RWPE2 (cell line): ENCODE measurements around the gene MCCC2.
"Not testable (repeated sequence)": the region's sequence is repeated elsewhere in the genome, so short reads cannot be mapped to it uniquely, and the experiment has no call there.

ENCODE experiments used
- ATAC-seq: fragments of 200-7000 bp; cut with Tn5 transposase; 3 replicates; pipeline ENCODE4 v1.9.1; 2021; ENCODE audit warnings: low read depth
- DNase-seq: peaks from one replicate; pipeline ENCODE4 v3.0.0-alpha.2; 2020; ENCODE audit warnings: low spot score
- H3K27ac ChIP-seq: fragments of 450-650 bp; 2 replicates; pipeline ENCODE4 v1.5.1; 2017; ENCODE audit warnings: mild to moderate bottlenecking; ENCODE audit not compliant: poor library complexity, severe bottlenecking
- H3K27me3 ChIP-seq: fragments of 250-450 bp; sonication (Bioruptor Pico); 2 replicates; pipeline ENCODE4 v1.5.1; 2021; ENCODE audit warnings: mild to moderate bottlenecking, moderate library complexity; ENCODE audit not compliant: insufficient read depth, poor library complexity, severe bottlenecking
- H3K36me3 ChIP-seq: fragments of 250-450 bp; sonication (Bioruptor Pico); 2 replicates; pipeline ENCODE4 v1.5.1; 2020; ENCODE audit warnings: low read depth, mild to moderate bottlenecking, moderate library complexity
- H3K4me1 ChIP-seq: fragments of 250-450 bp; sonication (Bioruptor Pico); 2 replicates; pipeline ENCODE4 v1.5.1; 2021; ENCODE audit warnings: mild to moderate bottlenecking, moderate library complexity; ENCODE audit not compliant: insufficient read depth, poor library complexity, severe bottlenecking
- H3K4me3 ChIP-seq: fragments of 250-450 bp; sonication (Bioruptor Pico); 2 replicates; pipeline ENCODE4 v1.5.1; 2021; ENCODE audit warnings: mild to moderate bottlenecking, moderate library complexity; ENCODE audit not compliant: severe bottlenecking
- H3K9me3 ChIP-seq: fragments of 250-450 bp; sonication (Bioruptor Pico); 2 replicates; pipeline ENCODE4 v1.5.1; 2021; ENCODE audit warnings: mild to moderate bottlenecking, moderate library complexity; ENCODE audit not compliant: severe bottlenecking
- CTCF ChIP-seq: fragments of 450-650 bp; IDR thresholded peaks from one replicate; pipeline ENCODE4 v1.5.1; 2017; ENCODE audit warnings: mild to moderate bottlenecking, moderate library complexity; ENCODE audit not compliant: poor library complexity, severe bottlenecking

MCCC2 gene

DNA sequence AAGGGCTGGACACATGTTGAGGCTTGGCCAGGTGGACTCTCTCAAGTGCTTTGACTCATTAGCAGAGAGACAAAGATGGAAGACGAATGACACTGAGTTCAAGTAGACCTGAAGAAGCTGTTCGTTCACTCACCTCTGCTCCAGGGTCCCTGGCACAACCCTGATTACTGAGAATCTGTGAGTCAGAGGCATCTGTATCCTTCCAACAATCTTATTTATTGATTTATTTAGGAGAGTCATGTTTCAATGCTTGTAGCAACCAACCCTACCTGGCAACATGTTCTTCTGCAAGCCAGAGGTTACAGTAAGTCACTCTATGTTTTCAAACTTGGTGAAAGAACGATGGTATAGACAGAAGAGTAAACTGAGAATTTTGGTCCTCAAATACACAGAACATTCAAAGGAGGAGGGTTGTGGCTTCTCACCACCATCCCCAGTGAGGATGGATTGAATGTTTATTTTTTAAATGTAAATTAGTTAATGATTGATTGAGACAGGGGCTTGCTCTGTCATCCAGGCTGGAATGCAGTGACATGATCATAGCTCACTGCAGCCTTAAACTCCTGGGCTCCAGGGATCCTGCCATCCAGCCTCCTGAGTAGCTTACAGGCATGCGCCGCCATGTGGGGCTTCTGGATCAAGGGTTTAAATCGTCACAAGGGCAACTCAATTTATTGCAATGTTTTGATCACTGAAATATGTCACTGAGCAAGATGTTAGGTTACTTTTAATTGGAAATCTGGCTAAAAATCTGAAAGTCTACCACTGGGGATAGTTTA is 76.2 kb downstream of the MCCC2 start:
- ATAC-seq: no peak; the same call in 2 of the 3 replicates
- Histone ChIP-seq H3K9me3 (no peaks in the 10 kb centered on the region), H3K4me1 (no peaks in the 10 kb centered on the region), H3K36me3 (no peaks in the 10 kb centered on the region), H3K27ac (no peak overlapping the region), H3K27me3 (no peaks in the 10 kb centered on the region), H3K4me3 (no peak overlapping the region)
- TF ChIP-seq CTCF: no peak
- DNase-seq: no peak

DNA sequence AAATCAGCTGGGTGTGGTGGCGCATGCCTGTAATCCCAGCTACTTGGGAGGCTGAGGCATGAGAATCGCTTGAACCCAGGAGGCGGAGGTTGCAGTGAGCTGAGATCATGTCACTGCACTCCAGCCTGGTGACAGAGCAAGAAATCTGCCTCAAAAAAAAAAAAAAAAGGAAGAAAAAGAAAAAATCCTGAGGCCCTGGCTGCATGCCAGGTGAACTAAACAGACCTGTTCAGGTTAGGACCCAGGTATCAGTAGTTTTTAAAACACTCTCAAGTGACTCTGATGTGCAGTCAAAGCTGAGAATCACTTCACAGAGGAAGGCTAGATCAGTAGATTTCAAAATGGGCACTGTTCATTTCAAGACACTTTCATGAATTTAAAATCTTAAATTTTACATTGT is 77.5 kb downstream of the MCCC2 start:
- not testable (repeated sequence) for DNase-seq, H3K4me3 ChIP-seq, H3K36me3 ChIP-seq, H3K27me3 ChIP-seq, H3K27ac ChIP-seq, H3K9me3 ChIP-seq, H3K4me1 ChIP-seq, ATAC-seq

GRCh38 chr5:71666321-71666720 is 79.2 kb downstream of the MCCC2 start:
- ATAC-seq (no peak), DNase-seq (no peak)
- H3K27me3 ChIP-seq: no peaks in the 10 kb centered on the region
- no peak overlapping the region for H3K4me3 ChIP-seq
- no peak for TF ChIP-seq CTCF
- H3K9me3 ChIP-seq: no peaks in the 10 kb centered on the region
- H3K4me1 ChIP-seq: no peaks in the 10 kb centered on the region
- H3K36me3 ChIP-seq: no peaks in the 10 kb centered on the region
- no peak overlapping the region for H3K27ac ChIP-seq

DNA sequence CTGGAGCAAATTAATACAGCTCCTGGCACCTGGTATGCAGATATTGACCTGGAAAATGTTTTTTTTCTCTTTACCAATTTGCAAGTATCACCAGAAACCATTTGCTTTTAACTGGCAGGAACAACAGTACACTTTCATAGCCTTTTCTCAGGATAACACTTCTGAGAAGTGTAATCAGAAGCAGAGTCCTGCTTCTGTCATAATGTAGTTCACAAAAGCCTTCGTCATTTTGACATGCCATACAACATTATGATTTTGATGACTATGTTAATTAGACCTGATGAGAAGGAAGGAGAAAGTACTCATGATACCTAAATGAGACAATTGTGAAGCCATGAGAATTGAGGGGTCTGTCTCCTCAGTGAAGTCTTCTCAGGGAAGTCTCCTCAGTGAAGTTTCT is 90.8 kb downstream of the MCCC2 start:
- Histone ChIP-seq H3K27ac (no peak overlapping the region), H3K4me3 (no peak overlapping the region), H3K36me3 (no peaks in the 10 kb centered on the region), H3K27me3 (peaks cover 15% of the 10 kb centered on the region), H3K9me3 (no peaks in the 10 kb centered on the region), H3K4me1 (no peaks in the 10 kb centered on the region)
- DNase-seq: no peak
- TF ChIP-seq CTCF: no peak
- no peak for ATAC-seq

DNA sequence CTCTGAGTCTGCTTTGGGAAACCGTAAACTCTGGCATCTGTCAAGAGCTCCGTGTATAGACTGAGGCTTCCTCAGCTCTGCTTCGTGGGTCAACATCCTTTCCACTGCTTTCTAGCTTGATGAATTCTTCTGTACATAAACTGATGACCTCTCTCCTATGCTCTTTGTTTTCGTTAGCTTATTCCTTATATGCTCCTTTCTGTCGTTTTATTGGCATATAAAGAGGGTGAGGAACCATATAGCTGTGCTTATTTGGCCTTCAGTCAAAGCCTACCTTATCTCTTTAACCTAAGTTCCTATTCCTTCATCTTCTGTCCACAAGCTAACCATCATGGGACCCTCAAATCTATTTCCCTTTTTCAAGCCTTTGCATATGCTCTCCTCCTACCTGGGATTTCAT is 92.6 kb downstream of the MCCC2 start:
- Histone ChIP-seq H3K9me3 (no peaks in the 10 kb centered on the region), H3K36me3 (no peaks in the 10 kb centered on the region), H3K4me3 (no peak overlapping the region), H3K4me1 (no peaks in the 10 kb centered on the region), H3K27me3 (peaks cover 9% of the 10 kb centered on the region), H3K27ac (no peak overlapping the region)
- DNase-seq: no peak
- ATAC-seq: no peak
- no peak for TF ChIP-seq CTCF
